ENCODE results near the gene POLR2F.

POLR2F gene

DNA sequence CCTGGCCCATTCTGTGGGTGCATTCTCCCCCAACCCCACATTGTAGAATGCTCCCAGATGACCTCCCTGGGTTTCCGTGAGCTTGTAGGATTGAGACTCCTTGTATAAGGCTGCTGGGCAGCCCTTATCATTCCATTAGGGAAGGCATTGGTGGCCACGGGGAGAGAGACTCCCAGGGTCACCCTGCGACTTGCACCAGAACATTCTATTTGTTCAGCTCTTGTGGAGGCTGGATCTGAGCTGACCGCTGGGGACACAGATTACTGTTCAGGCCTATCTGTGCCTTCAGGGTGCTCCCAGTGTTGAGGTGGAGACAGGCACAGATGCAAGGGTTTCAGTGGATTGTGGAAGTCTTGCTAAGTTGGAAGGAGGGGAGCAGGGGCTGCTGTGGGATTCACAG lies 29.6 kb upstream of the POLR2F start:
- Histone ChIP-seq H3F3A (ENCODE audit: control insufficient read depth, insufficient read depth) (no peaks in the 10 kb centered on the region), H3K9me2 (replicated peaks; ENCODE audit: control insufficient read depth, low read length) (no peaks in the 10 kb centered on the region), H4K20me1 (ENCODE audit: control insufficient read depth, insufficient read depth, low read depth, low read length) (no peaks in the 10 kb centered on the region), H3K4me3 (ENCODE audit: low read length) (no peak overlapping the region), H3K79me2 (ENCODE audit: control insufficient read depth, low read length) (no peaks in the 10 kb centered on the region), H3K9me3 (ENCODE audit: control insufficient read depth, insufficient read depth, low read length) (no peaks in the 10 kb centered on the region), H3K4me2 (ENCODE audit: low read length) (no peak overlapping the region), H3K4me1 (ENCODE audit: control insufficient read depth, low read length) (peaks cover 4% of the 10 kb centered on the region; the same call in 1 of the 2 replicates), H3K27me3 (ENCODE audit: control insufficient read depth, low read length) (no peaks in the 10 kb centered on the region), H3K27ac (ENCODE audit: low read depth, low read length) (no peak overlapping the region), H3K36me3 (ENCODE audit: control insufficient read depth, low read length) (no peaks in the 10 kb centered on the region)
- TF ChIP-seq EZH2phosphoT487 (IDR thresholded peaks at IDR 0.05; ENCODE audit: borderline replicate concordance, low read length): no peak
- TF ChIP-seq, protein P1, sequence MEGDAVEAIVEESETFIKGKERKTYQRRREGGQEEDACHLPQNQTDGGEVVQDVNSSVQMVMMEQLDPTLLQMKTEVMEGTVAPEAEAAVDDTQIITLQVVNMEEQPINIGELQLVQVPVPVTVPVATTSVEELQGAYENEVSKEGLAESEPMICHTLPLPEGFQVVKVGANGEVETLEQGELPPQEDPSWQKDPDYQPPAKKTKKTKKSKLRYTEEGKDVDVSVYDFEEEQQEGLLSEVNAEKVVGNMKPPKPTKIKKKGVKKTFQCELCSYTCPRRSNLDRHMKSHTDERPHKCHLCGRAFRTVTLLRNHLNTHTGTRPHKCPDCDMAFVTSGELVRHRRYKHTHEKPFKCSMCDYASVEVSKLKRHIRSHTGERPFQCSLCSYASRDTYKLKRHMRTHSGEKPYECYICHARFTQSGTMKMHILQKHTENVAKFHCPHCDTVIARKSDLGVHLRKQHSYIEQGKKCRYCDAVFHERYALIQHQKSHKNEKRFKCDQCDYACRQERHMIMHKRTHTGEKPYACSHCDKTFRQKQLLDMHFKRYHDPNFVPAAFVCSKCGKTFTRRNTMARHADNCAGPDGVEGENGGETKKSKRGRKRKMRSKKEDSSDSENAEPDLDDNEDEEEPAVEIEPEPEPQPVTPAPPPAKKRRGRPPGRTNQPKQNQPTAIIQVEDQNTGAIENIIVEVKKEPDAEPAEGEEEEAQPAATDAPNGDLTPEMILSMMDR (IDR thresholded peaks at IDR 0.05; ENCODE audit: low read depth, low read length, poor library complexity, severe bottlenecking): no peak

DNA sequence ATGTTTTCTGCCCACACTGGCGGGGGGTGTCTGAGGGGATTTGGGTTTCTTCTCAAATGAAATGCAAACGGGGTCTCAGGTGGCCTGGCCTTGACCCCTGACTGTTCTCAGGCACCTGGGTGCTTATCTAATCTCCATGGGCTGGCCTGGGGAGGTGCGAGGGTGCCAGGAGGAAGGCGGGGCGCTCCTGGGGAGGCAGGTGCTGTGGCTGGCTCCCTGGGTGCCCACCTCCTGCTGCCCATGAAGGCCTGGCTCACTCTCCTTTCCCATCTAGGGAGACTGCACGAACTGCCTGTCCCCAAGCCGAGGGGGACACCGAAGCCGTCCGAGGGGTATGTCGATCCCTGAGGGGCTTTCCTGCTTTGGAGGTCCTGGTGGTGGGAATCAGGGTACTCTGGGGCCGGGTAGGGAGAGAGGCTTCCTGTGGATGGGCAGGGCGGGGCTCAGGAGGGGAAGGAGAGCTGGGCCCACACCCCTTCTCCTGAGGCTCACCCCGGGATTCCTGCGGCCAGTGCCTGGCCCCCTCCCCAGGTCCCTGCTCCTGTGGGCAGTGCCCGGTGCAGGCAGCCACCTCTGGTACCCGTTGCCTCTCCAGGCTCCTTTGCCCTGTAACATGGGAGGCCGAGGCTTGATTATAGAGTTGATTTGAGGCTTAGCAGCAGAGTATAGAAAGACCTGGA lies 29.0 kb upstream of the POLR2F start:
- H4K20me1 ChIP-seq (ENCODE audit: control insufficient read depth, insufficient read depth, low read depth, low read length): no peaks in the 10 kb centered on the region
- no peaks in the 10 kb centered on the region for H3K36me3 ChIP-seq (ENCODE audit: control insufficient read depth, low read length)
- H3K27ac ChIP-seq (ENCODE audit: low read depth, low read length): no peak overlapping the region
- no peaks in the 10 kb centered on the region for H3K9me3 ChIP-seq (ENCODE audit: control insufficient read depth, insufficient read depth, low read length)
- H3K4me1 ChIP-seq (ENCODE audit: control insufficient read depth, low read length): peaks cover 4% of the 10 kb centered on the region; the same call in 1 of the 2 replicates
- H3K4me2 ChIP-seq (ENCODE audit: low read length): no peak overlapping the region
- H3K79me2 ChIP-seq (ENCODE audit: control insufficient read depth, low read length): no peaks in the 10 kb centered on the region
- H3K4me3 ChIP-seq (ENCODE audit: low read length): no peak overlapping the region
- H3F3A ChIP-seq (ENCODE audit: control insufficient read depth, insufficient read depth): no peaks in the 10 kb centered on the region
- no peak for TF ChIP-seq EZH2phosphoT487 (IDR thresholded peaks at IDR 0.05; ENCODE audit: borderline replicate concordance, low read length)
- TF ChIP-seq, protein P1 (IDR thresholded peaks at IDR 0.05; ENCODE audit: low read depth, low read length, poor library complexity, severe bottlenecking): no peak
- no peaks in the 10 kb centered on the region for H3K27me3 ChIP-seq (ENCODE audit: control insufficient read depth, low read length)
- H3K9me2 ChIP-seq (replicated peaks; ENCODE audit: control insufficient read depth, low read length): no peaks in the 10 kb centered on the region

DNA sequence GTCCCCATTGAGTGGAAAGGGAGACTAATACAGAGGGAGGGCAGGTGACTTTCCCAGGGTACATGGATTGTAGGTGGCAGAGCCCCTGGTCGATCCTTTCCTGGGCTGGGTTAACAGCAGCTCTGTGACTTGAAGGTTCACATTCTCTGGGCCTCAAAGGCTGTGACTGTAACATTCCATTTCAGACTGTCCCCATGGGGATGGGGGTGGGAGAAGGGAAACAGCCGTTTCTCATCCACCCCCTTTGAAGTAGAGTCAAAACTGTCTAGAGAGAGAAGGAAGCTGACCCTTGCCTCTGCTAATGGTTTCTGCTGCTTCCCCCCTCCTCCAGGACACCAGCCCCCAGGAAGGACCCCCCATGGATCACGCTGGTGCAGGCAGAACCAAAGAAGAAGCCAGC lies 28.2 kb upstream of the POLR2F start:
- H3K27me3 ChIP-seq (ENCODE audit: control insufficient read depth, low read length): no peaks in the 10 kb centered on the region
- H3K9me2 ChIP-seq (replicated peaks; ENCODE audit: control insufficient read depth, low read length): no peaks in the 10 kb centered on the region
- H3F3A ChIP-seq (ENCODE audit: control insufficient read depth, insufficient read depth): no peaks in the 10 kb centered on the region
- no peak overlapping the region for H3K4me2 ChIP-seq (ENCODE audit: low read length)
- no peaks in the 10 kb centered on the region for H3K9me3 ChIP-seq (ENCODE audit: control insufficient read depth, insufficient read depth, low read length)
- TF ChIP-seq EZH2phosphoT487 (IDR thresholded peaks at IDR 0.05; ENCODE audit: borderline replicate concordance, low read length): no peak
- TF ChIP-seq, protein P1 (IDR thresholded peaks at IDR 0.05; ENCODE audit: low read depth, low read length, poor library complexity, severe bottlenecking): no peak
- no peak overlapping the region for H3K27ac ChIP-seq (ENCODE audit: low read depth, low read length)
- no peak overlapping the region for H3K4me3 ChIP-seq (ENCODE audit: low read length)
- H3K36me3 ChIP-seq (ENCODE audit: control insufficient read depth, low read length): no peaks in the 10 kb centered on the region
- H4K20me1 ChIP-seq (ENCODE audit: control insufficient read depth, insufficient read depth, low read depth, low read length): peaks cover 1% of the 10 kb centered on the region; the same call in 1 of the 2 replicates
- H3K4me1 ChIP-seq (ENCODE audit: control insufficient read depth, low read length): no peaks in the 10 kb centered on the region
- no peaks in the 10 kb centered on the region for H3K79me2 ChIP-seq (ENCODE audit: control insufficient read depth, low read length)

Measured in DOHH2 (cell line).